DMS53 treated with DMSO at 0.1 percent for 48 hours (cell line): Measurements from ENCODE around the gene GNAS.
"Not testable (repeated sequence)": the region's sequence is repeated elsewhere in the genome, so short reads cannot be mapped to it uniquely, and the experiment has no call there.

Experiments used
- DNase-seq: peaks from one replicate; lab custom pipeline; 2025; ENCODE audit not compliant: unreplicated experiment; lab: John Stamatoyannopoulos, UW

GNAS gene

GRCh38 chr20:58828136-58828535 is 24.4 kb upstream of the GNAS start:
- no peak for DNase-seq

DNA sequence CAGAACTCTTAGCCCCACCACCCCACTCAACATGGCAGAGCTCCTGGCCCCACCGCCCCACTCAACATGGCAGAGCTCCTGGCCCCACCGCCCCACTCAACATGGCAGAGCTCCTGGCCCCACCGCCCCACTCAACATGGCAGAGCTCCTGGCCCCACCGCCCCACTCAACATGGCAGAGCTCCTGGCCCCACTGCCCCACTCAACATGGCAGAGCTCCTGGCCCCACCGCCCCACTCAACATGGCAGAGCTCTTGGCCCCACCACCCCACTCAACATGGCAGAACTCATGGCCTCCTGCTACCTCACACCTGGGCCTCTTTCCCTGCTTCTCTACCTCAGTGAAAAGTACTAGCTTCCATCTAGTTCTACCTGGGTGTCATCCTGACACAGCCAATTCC is 23.7 kb upstream of the GNAS start:
- DNase-seq: not testable (repeated sequence)

DNA sequence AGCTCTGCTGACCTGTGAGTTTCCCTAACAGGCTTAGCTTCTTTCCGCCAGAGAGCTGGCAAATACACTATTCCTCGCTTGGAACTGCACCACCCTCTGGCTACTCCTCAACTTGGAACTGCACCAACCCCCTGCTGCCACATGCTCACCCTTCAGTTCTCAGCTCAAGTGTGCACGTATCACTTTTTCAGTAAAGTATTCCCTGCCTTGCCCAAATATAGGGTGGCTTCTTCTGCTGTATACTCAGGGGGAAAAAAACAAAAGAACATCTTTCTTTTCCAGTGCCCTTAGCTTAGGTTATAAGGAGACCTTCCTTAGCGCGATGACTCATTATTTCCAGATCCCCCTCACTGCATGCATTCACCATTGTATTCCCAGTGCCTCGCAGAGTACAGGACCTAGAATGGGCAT is 23.0 kb upstream of the GNAS start:
- no peak for DNase-seq

GRCh38 chr20:58832457-58832856 is 20.1 kb upstream of the GNAS start:
- no peak for DNase-seq

DNA sequence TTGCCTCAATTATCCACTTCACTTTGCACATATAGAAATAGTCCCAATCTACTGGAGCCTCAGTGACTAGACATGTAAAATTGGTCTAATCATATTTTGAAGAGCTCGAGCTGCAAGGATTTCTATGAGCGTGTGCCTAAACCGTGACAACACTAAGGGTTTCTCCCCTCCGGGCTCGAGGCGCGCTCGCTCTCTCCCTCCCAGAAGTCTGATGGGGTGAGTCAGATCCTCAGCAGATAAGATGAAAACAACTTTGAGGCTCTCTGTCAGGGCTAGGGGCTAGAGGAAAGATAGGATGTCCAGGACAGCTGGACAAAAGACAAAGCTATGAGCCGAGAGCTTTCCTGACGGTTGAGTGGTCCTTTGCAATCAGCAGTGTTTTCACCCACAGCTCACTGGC is 18.6 kb upstream of the GNAS start:
- no peak for DNase-seq

DNA sequence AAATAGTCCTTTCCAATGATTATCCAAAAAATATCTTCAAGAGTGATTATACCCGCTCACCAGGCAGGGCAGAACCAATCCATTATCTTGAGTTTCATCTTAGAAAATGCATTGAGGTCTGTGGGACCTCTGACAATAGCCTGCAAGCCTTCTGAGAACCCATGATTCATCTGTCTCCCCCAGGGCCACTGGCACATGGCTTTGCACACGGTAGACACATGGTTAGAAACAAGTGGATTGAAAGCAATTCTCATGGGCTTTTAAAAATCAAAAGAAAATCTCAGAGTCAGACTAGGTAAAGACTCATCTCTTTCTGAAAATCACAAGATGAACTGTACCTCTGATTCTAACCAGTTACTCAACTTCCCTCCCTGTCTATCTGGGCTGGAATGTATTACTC is 17.3 kb upstream of the GNAS start:
- DNase-seq: no peak

DNA sequence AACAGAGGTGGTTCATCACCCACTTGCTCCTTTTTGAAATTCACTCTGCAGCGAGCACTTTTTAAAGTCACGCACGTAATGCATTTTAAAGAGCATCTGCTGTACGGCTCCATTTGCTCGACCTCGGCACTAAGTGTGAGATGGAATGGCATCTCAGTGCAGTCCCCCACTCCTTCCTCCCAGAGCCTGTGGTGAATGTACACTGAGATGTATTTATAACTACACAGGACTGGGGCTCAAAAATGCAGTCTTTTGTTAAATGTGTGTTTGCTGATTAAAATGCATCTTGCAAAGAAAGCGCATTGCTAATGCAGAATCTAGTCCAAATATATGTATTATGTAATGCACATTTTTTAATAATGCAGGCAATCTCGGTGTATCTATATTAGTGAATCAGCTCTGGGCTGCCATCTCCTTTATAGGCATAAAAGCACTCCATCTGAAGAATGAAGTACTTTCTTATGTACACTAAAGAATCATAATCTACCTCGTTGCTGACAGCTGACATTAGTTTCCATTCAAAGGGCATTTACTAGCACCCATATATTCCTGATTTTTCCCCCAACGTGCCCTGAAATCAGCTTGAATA is 15.8 kb upstream of the GNAS start:
- DNase-seq: no peak

GRCh38 chr20:58837717-58838116 is 14.8 kb upstream of the GNAS start:
- DNase-seq: no peak

DNA sequence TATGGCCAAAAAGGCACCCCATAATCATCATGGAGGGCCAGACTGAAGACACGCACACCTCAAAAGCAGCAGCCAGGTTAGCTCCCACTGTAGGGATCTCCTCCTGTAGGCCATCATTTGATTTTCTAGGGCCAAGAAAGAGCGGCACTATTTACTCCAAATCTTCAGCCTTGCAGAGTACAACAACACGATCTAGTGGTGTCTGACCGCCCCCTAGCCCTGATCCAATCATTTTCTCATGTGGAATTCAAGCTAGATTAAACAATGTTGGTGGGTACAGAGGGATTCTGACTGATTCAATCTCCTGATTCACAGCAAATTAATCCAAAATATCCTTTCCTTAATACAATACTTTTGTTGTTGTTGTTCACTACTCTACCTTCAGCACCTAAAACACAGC is 14.3 kb upstream of the GNAS start:
- no peak for DNase-seq

DNA sequence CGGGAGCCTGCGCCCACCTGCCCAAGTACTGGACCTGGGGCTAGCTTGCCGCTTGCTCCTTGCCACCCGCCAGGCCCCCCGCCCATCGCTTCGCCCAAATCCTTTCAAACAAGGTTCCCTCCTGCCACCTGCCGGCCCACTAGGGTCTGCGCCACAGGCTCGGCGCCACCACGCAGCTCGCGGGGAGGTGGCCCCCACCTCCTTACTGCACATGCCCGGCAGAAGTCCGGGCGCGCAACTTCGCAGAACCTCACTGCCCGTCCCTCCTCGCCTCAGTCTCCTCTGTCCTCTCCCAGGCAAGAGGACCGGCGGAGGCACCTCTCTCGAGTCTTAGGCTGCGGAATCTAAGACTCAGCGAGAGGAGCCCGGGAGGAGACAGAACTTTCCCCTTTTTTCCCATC is 13.0 kb upstream of the GNAS start:
- no peak for DNase-seq

DNA sequence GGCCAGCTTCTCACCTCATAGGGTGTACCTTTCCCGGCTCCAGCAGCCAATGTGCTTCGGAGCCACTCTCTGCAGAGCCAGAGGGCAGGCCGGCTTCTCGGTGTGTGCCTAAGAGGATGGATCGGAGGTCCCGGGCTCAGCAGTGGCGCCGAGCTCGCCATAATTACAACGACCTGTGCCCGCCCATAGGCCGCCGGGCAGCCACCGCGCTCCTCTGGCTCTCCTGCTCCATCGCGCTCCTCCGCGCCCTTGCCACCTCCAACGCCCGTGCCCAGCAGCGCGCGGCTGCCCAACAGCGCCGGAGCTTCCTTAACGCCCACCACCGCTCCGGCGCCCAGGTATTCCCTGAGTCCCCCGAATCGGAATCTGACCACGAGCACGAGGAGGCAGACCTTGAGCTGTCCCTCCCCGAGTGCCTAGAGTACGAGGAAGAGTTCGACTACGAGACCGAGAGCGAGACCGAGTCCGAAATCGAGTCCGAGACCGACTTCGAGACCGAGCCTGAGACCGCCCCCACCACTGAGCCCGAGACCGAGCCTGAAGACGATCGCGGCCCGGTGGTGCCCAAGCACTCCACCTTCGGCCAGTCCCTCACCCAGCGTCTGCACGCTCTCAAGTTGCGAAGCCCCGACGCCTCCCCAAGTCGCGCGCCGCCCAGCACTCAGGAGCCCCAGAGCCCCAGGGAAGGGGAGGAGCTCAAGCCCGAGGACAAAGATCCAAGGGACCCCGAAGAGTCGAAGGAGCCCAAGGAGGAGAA is 12.3 kb upstream of the GNAS start:
- DNase-seq: no peak

GRCh38 chr20:58840816-58841538 is 11.5 kb upstream of the GNAS start:
- no peak for DNase-seq

GRCh38 chr20:58841539-58842264 is 10.8 kb upstream of the GNAS start:
- DNase-seq: no peak

DNA sequence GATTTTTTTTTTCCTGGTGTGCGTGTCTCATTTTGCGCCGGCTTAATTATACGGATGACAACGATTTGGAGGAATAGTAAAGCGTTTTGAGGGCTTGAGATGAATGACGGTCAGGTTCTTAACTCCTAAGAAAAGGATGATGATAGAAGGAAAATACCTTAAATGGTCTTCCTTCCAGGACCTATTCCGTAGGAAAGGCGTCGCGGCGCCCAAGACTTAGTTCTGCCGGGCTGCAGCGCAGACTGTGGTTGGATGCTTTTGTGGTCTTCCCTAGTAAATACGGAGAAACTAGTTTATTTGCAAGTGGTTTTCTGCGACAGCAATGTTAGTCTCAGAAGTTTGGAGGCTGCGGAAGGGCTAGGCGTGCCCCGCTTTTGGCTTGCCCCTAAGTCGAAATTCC is 10.2 kb upstream of the GNAS start:
- no peak for DNase-seq

GRCh38 chr20:58843128-58843556 is 9.4 kb upstream of the GNAS start:
- no peak for DNase-seq

GRCh38 chr20:58845706-58846105 is 6.8 kb upstream of the GNAS start:
- no peak for DNase-seq

- DNase-seq: no peak
Measured at GRCh38 chr20:58847463-58847862, 5.1 kb upstream of the GNAS start.

GRCh38 chr20:58850693-58851174 is 1.8 kb upstream of the GNAS start, which contains the start of gene GNAS-AS1:
GNAS-AS1 (minus strand) TSS chr20:58850902.
- DNase-seq: no peak

- no peak for DNase-seq
Measured at GRCh38 chr20:58851221-58851968, 1.1 kb upstream of the GNAS start.

DNA sequence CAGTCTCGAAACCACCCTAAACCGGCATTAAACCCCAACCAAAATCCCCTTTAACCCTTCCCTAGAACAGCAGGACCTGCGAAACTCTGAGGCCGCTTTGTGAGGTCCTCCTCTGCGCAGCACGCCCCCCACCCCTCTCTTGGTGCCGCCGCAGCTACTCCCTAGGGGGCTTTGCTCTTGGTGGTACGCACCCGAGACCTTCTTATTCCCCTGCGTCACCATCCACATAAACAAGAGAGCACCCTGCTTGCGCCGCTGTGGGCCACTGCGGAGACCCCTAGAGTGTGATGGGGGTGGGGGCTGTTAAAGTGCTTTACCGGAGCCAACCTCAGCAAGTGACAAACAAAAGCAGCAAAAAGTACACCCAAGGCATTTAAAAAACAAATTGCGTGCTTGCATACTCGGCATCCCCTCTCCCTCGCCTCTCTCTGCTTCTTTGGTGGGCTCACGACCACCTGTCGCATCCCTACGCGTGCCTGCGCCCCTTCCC is 502 bp upstream of the GNAS start:
- no peak for DNase-seq
